Left ventricle myocardium superior (tissue), 1 donor: ENCODE measurements around the gene C3orf20. TPM values are rescaled to one million over a fixed set of nuclear protein-coding genes. Genes with fewer than 3 reads are reported as not detected.
A peak's percentile ranks its signal among the peaks of the same experiment; 100 is the strongest.

Experiments
- ATAC-seq: fragments of 200-7000 bp; cut with Tn5 transposase; one replicate; pipeline ENCODE4 v1.9.1; 2020; ENCODE audit warnings: mild to moderate bottlenecking, moderate library complexity
- DNase-seq: peaks from one replicate; pipeline ENCODE4 v3.0.0-alpha.2; 2020
- intact Hi-C: fragments of 100-400 bp; cut with micrococcal nuclease; formaldehyde crosslinking; loops from one replicate; pipeline ENCODE4 v1.11.0; 2022
- total RNA-seq: library from RNA; stranded (reverse); fragmentation: NEBNext Ultra II Directional; extraction: Animal tissue kit (Norgen Biotek cat#: 25700); gene quantifications from one replicate; pipeline ENCODE4 v1.2.1, GENCODE V29; 2021
- donor health status: DM: no; HTN: yes; CAD: no; lungs with severe emphysema.

Gene C3orf20
- total RNA-seq, 1 donor from 2014 or later: not detected

DNA sequence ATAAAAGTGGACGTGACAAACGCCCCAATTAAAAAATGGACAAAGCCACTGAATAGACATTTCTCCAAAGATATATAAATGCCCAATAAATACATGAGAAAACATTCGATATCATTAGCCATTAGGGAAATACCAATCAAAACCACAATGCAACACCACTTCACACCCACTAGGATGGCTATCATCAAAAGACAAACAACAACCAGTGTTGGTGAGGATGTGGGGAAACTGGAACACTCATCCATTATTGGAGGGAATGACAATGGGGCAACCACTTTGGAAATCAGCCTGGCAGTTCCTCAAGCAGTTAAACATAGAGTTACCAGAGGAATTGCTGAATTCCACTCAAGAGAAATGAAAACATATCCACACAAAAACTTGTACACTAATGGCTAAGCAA, 111.4 kb downstream of the C3orf20 start:
- intact Hi-C loops: loop anchor here (10.0 kb wide), 1 partner anchor 128 kb away; no protein-coding TSS in a partner anchor
- no peak for ATAC-seq

DNA sequence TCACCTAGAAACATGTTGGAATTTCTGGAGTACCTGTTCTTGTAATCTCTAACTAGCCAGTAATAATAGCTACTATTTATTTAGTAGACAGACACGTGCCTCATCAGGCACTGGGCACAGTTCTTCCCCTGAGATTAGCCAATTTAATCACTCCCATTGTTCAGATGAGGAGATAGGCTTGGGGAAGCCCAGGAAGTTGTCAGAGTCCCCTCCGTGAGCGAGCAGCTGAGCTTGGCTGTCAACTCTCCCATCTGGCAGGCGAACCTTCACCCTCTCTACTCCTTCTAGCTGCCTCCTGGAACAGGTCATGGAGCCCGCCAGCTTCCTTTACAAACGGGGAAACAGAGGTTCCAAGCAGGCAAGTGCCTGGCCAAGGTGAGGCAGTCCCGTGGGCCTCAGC, 112.7 kb downstream of the C3orf20 start:
- DNase-seq (no peak), ATAC-seq (no peak)
- intact Hi-C loops: loop anchor here (10.0 kb wide), 1 partner anchor 127 kb away; no protein-coding TSS in a partner anchor

More for the DNA sequence above, 111.4 kb downstream of the C3orf20 start:
- DNase-seq: no peak

DNA sequence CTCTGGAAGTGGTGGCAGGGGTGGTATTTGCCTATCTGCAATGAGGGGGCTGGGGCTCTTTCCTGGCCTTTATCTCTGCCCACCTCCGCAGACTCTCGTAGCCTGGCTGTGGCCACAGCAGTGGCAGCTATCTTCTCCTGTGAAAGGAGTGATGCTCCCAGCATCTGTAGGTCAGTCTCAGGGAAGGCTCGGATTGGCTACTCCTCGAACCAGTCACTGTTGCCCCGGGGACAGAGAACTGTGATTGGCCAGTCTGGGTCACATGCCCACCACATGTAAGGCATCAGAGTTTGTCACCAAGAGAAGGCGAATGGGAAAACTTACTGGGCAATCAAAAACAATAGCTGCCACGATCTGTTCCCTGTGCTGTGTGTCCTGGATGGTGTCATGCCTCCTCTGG, 113.7 kb downstream of the C3orf20 start:
- ATAC-seq (no peak), DNase-seq (no peak)
- intact Hi-C loops: loop anchor here (10.0 kb wide), 1 partner anchor 126 kb away; no protein-coding TSS in a partner anchor

DNA sequence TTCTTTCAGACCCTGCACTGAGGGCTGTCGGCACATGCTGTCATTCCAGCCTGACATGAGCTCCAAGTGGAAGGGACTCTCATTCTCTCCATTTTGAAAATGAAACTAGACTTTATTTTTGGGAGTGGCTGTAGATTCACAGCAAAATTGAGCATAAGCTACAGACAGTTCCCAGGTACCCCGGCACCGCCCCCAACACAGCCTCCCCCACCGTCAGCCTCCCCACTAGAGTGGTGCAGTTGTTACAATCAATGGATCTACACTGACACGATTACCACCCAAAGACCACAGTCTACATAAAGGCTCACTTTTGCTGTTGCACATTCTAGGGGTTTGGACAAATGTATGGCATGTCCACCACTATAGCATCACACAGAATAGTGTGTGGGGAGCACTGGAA, 114.3 kb downstream of the C3orf20 start:
- ATAC-seq (no peak), DNase-seq (no peak)
- intact Hi-C loops: loop anchor here (10.0 kb wide), 1 partner anchor 126 kb away; no protein-coding TSS in a partner anchor

DNA sequence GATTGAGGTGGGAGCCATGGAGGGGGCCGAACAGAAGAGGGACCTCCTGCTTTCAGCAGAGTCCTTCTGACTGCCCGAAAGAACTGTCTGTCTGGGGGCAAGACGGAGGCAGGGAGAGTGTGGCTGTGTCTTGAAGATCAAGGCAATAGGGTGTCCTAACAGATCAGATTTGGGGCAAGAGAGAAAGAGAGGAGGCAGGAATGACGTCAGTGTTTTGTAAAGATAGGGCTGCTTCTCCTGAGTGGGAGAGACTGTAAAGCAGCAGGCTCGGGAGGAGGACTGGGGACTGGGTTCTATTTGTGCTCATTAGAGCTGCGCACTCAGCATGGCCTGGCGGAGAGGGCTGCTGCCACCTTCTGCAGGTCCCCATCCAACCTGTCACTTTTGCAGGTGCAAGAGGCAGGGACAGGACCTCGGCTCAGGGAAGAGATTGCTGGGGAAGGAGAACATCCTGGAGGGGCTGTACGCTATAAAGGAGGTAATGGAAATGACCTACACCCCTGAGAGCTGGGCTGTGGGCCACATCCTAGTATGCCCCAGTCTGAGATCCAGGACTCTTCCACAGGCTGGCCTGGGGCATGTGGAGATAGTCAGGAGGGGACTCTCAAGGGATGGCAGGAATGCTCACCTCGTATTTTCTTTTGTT, 114.8 kb downstream of the C3orf20 start:
- ATAC-seq (no peak), DNase-seq (no peak)
- intact Hi-C loops: loop anchor here (10.0 kb wide), 1 partner anchor 125 kb away; no protein-coding TSS in a partner anchor

DNA sequence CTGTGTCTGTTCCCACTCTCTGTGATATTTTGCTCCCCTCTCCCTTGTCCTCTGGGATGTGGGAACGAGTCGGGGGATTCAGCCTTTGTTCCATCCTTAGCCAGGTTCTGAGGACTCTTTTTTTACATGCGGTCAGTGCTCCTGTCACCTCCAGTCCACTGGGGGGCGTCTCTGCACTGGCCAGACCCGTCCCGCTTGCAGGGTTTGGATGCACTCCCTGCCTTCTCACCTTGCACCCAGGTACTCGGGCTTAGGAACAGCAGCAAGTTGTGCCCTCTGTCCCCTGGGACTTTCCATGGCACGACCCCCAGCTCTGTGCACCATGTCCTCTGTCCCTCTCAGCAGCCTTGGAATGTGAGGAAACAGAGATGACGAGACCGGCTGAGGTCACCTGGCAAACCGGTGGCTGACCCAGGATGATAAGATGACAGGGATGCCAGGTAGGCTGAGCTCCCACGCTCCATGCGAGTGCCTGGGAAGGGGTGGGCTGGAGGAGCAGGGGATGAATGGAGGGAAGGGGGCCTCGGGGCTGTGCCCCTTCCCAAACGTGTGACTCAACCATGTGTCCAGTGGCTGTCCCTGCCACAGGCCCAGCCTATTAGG, 116.5 kb downstream of the C3orf20 start:
- DNase-seq (peak; percentile 76), ATAC-seq (peak; percentile 70)
- intact Hi-C loops: no loop called here

DNA sequence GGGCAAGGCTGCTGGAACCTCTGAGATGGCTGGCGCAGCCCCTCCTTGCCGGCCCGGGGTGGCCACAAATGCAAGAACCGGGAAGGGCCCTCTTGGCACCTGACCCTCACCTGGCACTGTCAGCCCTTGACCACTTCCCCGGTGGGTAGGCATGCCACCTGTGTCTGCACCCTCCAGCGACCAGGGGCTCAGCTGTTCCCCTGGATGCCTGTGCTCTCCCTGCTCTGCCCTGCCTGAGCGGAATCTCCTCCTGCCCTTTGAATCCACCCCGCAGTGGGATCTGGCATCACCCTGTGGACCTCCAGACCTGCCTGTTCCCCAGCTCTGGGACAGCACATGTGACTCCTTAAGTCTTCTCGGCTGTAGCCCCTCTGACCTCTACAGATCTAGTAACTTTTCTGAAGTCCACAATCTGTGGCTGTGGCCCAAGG, 117.8 kb downstream of the C3orf20 start:
- intact Hi-C loops: no loop called here
- DNase-seq: no peak
- ATAC-seq: no peak

DNA sequence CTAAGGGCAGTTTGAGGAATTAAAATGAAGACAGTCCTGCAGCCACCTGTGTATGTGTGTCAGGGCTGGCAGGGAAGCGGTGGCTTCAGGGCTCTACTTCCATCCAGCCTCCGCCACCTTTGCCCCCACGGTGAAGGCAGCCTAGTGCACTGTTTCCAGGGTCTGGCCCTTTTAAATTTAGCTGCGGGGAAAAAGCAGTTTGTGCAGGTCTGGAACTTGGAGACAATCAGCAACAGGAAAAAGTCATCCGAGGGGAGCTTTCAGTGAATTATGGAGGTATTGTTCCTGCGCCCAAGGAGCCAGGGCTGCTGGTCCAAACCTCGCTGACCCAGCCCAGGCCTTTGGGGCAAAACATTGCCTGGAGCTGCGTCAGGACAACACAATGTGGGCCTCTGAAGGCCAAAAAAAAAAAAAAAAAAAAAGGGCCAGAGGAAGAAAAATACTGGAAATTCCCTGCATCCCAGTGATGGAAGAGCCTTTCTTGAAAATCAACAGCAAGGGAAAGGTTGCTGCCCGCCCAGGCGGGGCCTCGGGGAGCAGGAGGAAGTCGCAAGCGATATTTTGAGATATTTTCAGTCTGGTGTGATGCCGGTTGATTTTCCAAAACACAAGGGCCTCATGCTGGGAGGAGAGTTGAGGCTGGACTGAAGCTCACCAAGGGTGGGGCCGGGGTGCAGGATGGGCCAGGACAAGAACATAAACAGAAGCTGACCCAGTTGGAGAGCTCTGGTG, 118.4 kb downstream of the C3orf20 start:
- peak; percentile 54 for DNase-seq
- ATAC-seq: peak; percentile 83
- intact Hi-C loops: no loop called here

DNA sequence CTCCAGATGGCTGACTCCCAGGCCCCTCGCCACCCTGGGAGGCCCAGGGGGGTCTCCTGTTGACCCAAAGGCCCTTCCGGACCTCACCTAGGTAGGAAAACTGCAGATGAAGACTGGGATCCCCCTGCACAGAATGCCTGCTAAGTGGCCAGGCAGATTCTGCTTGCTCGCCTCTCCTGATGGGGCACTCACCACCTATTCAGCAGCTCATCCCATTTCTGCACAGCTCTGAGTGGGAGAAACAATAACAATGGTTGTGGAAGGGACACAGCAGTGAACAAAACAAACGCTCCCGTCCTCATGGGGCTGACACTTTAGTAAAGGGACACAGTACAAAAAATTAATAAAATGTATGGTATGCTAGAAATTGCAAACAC, 118.9 kb downstream of the C3orf20 start:
- intact Hi-C loops: no loop called here
- no peak for ATAC-seq
- DNase-seq: no peak

DNA sequence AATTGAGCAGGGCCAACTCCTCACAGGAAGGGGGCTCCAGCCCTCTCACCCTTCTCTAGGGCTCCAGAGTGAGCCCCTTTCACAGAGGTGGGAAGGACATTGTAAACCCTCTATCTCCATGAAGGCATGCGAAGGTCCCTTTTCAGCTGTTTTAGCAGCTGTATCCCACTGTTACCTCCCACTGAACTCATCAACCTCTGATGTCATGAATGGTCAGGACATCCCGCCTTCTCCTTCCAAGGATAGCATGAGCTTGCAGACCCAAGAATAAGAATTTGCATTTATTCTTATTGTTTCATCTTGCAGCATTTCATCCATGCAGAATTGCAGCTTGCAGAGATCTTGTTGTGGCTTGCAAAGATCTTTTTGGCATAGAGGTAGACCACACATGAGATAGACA, 119.5 kb downstream of the C3orf20 start:
- ATAC-seq: no peak
- intact Hi-C loops: no loop called here
- DNase-seq: no peak

DNA sequence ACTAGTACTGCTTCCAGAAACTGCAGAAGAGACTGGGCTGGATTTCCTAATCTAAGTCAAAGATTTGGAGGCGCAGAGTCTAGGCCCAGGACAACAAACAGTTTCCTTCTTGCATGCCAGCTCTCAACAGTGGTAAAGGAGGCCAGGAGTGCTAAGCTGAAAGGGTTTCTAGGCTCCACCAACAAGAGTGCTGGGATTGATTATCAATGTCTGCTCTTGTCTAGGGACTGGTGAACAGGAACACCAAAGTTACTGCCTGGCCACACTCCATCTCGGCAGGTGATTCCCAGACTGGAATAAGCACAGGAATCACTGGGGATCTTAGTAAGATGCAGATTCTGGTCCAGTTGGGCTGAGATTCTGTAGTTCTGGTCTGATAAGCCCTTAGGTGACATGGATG, 121.1 kb downstream of the C3orf20 start:
- intact Hi-C loops: no loop called here

DNA sequence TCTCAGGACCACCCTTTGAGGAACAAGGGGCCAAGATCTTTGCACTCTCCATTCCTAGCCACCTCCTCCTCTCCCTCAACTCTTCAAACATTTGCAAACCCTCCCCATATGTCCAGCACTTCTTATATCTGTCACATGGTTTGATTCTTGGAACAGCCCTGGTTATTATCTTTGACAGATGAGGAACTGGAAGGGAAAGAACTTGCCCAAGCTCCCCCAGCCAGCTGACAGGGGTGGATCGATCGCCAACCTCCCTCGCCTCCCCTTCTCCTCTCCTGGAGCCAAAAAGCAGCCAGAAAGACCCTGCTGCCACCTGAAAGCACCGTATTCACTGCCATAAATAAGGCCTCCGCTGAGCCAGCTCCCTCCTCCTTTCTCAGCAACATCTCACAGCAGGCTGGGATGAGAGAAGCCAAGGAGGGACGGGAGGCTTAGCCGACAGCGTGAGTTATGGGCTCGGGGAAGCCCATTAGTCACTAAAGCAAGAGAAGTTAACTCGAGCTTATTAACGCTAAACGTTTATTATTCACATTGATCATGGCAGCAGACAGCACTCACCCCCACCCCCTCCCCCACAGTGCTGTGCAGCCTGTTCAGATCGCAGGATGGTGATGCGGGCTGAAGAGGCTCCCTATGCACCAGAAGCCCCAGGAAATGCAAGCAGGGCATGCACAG, 121.6 kb downstream of the C3orf20 start:
- intact Hi-C loops: no loop called here
- ATAC-seq: no peak
- DNase-seq: no peak

More for the DNA sequence above, 121.1 kb downstream of the C3orf20 start:
- ATAC-seq: no peak
- DNase-seq: no peak

DNA sequence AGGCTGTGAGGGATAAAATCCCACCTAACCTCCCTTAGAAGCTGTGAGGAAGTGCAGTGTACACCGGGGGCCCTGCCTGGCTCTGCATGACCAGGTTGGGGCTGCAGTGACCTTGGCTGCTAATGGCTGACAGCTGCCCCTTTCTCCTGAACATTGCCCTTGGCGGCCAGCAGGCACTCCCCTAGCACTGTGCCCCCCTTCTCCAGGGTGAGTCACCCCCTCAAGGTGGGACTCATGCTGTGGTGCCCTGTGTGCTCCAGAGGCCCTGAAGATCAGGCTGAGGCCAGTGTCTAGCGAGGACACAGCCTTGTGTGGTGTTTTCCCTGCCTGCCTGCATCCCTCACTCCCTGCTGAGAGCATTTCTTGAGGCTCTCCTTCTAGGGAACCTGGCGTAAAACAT, 122.8 kb downstream of the C3orf20 start:
- intact Hi-C loops: no loop called here
- DNase-seq: no peak
- no peak for ATAC-seq

DNA sequence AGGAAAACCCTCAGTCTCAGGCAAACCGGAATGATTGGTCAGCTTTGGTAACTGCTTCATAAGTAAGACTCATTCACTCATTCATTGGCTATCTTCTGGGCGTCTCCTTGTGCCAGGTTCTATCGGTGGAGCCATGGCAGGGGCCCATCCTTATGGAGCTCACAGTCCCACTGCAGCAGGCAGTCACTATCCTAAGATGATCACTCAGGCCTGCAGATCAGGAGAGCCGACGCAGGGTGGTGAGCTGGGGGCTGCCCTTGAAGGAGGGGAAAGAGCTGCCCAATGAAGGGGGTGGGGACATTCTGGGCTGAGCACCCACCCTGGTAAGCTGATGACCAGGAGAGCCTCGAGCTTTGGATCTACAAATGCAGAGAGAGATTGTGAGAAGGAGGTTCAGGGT, 123.3 kb downstream of the C3orf20 start:
- ATAC-seq (no peak), DNase-seq (no peak)
- intact Hi-C loops: no loop called here

DNA sequence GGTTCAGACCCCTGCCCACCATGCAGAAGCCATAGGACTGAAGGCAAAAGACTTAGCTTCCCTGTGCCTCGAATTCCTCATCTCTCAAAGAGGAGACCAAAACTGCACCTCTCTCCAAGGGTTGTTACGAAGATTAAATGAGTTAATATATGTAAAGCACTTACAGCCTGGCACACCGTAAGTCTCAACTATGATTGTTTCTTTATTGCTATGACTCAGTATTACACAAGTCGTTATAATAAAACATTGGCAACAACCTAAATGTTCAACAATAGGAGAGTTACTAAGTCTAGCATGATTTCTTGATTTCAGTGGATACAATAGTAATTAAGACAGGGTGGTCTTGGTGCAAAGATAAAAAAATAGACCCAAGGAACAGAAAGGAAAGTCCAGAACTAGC, 124.2 kb downstream of the C3orf20 start:
- ATAC-seq (no peak), DNase-seq (no peak)
- intact Hi-C loops: no loop called here

DNA sequence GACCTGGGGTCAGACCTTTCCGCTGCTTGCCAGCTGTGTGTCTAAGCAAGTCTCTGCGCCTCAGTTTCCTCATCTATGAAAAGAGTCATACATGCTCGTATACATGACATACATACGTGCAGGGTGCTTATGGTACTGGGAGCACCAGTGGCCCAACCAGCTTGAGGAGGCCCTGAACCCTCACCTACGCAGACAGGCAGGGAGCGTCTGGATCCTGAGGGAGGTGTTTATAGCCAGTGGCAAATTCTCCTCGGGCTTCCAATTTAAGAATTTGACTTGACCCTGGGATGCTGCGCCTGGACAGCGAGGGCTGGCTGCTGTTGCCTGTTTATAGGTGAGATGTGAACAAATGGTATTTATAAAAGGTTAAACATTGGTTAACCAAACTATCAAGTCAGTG, 126.1 kb downstream of the C3orf20 start:
- intact Hi-C loops: no loop called here
- ATAC-seq: no peak

DNA sequence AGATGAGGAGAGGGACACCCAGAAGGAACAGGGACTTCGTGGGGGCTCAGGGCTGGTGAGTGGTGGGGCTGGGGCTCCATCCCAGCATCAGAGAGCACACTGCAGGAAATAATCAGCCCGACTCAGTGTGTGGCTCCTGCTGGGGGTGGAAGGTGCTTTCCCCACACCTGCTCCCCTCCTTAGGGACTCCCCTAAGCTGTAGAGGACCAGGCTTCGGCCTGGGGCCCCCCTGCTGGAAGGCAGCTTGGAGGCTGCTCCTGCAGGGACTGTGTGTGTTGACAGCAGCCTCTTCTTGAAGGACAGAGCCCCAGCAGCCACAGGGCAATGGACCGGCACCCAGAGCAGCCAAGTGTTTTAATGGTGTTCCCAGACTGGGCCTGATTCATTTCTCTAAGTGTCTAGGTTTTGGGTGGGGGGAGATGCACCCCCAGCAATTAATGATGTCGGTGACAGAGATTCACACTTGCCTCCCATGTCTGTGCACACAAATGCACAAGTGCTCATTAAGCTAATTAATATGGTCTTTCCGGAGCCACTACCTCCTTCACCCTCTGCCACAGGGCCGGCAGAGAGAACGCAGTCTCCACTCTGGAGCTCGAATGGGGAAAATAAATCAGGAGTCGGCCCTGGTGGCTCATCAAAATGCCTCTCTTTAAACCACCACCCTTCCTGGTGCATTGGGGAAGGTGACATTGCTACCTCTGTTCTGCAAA, 126.9 kb downstream of the C3orf20 start:
- DNase-seq (no peak), ATAC-seq (no peak)
- intact Hi-C loops: no loop called here

More for the DNA sequence above, 126.1 kb downstream of the C3orf20 start:
- no peak for DNase-seq

DNA sequence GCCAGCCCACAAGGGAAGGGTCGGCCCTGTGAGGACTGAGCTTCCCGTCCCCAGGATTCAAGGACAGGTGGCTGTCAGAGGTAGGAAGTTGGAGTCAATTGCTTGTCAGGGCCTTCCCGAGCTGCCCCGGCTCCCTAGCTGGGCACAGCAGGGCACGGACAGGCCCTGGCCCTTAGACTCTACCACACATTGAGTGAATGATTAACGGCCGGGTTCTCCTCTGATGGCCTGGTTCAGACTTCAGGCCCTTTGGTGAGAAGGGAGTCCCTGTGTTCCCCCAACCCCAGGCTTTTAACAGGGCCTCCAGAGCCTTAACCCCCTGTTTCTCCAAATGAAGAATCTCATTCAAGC, 127.4 kb downstream of the C3orf20 start:
- no peak for ATAC-seq
- no peak for DNase-seq
- intact Hi-C loops: no loop called here
